DND-41 (cell line): Measurements from ENCODE around the gene NEBL.

ENCODE experiments used
- CTCF ChIP-seq: IDR thresholded peaks from 2 replicates; pipeline ENCODE4 v1.5.1; 2012; ENCODE audit warnings: borderline replicate concordance, low read length, moderate library complexity, mild to moderate bottlenecking; ENCODE audit not compliant: poor library complexity, severe bottlenecking; ENCODE audit errors: extremely low read depth
- EZH2 ChIP-seq: IDR thresholded peaks from 3 replicates; pipeline ENCODE4 v1.6.1; 2012; ENCODE audit warnings: borderline replicate concordance, low read depth, mild to moderate bottlenecking, moderate library complexity, low read length, inconsistent platforms; ENCODE audit not compliant: severe bottlenecking

- no peak for TF ChIP-seq CTCF
- TF ChIP-seq EZH2 = no peak
Measured at GRCh38 chr10:20936396-20936795, 39.3 kb upstream of the NEBL start.
